Neural progenitor cell (in vitro differentiated cells): ENCODE results near the gene GART. TPM values are rescaled to one million over a fixed set of nuclear protein-coding genes. Genes with fewer than 3 reads are reported as not detected.
"Not testable (repeated sequence)": the region's sequence is repeated elsewhere in the genome, so short reads cannot be mapped to it uniquely, and the experiment has no call there.

Source experiments
- DNase-seq: peaks from one replicate; pipeline ENCODE4 v3.0.0-alpha.2; 2016; ENCODE audit warnings: low spot score
- H2AFZ ChIP-seq: fragments of 200-600 bp; sonication (generic); replicated peaks from 2 replicates; pipeline ENCODE4 v1.6.1; 2016; ENCODE audit warnings: antibody characterized with exemption
- H3F3A ChIP-seq: fragments of 200-600 bp; sonication (generic); 2 replicates; pipeline ENCODE4 v1.6.1; 2016; ENCODE audit warnings: antibody characterized with exemption, low read depth
- H3K27ac ChIP-seq: fragments of 200-600 bp; sonication (generic); 2 replicates; pipeline ENCODE4 v1.5.1; 2016; ENCODE audit warnings: mild to moderate bottlenecking
- H3K27me3 ChIP-seq: fragments of 200-600 bp; sonication (generic); 2 replicates; pipeline ENCODE4 v1.6.1; 2016; ENCODE audit warnings: mild to moderate bottlenecking, moderate library complexity
- H3K36me3 ChIP-seq: fragments of 200-600 bp; sonication (generic); 2 replicates; pipeline ENCODE4 v1.5.1; 2016
- H3K4me1 ChIP-seq: fragments of 200-600 bp; sonication (generic); 2 replicates; pipeline ENCODE4 v1.6.1; 2016; ENCODE audit warnings: mixed run types
- H3K4me2 ChIP-seq: fragments of 200-600 bp; sonication (generic); 2 replicates; pipeline ENCODE4 v1.6.1; 2016
- H3K4me3 ChIP-seq: fragments of 200-600 bp; sonication (generic); 2 replicates; pipeline ENCODE4 v1.5.1; 2016
- H3K79me2 ChIP-seq: fragments of 200-600 bp; sonication (generic); 2 replicates; pipeline ENCODE4 v1.6.1; 2016; ENCODE audit warnings: low read depth
- H3K9ac ChIP-seq: fragments of 200-600 bp; sonication (generic); 2 replicates; pipeline ENCODE4 v1.6.1; 2016
- H3K9me3 ChIP-seq: fragments of 200-600 bp; sonication (generic); 2 replicates; pipeline ENCODE4 v1.5.1; 2016; ENCODE audit warnings: low read depth
- H4K20me1 ChIP-seq: fragments of 200-600 bp; sonication (generic); 2 replicates; pipeline ENCODE4 v1.6.1; 2016; ENCODE audit warnings: low read depth
- H3K27ac Mint-ChIP-seq: 3 replicates; pipeline ENCODE4 v1.8.0; 2021; ENCODE audit warnings: mixed read lengths
- H3K27me3 Mint-ChIP-seq: 2 replicates; pipeline ENCODE4 v1.8.0; 2022; ENCODE audit warnings: low read depth, mild to moderate bottlenecking, inconsistent platforms, moderate library complexity, mixed read lengths; ENCODE audit not compliant: insufficient read depth
- H3K36me3 Mint-ChIP-seq: 3 replicates; pipeline ENCODE4 v1.8.0; 2021; ENCODE audit warnings: mixed read lengths
- H3K4me1 Mint-ChIP-seq: 3 replicates; pipeline ENCODE4 v1.8.0; 2021; ENCODE audit warnings: mixed read lengths
- H3K4me3 Mint-ChIP-seq: 3 replicates; pipeline ENCODE4 v1.8.0; 2021; ENCODE audit warnings: mild to moderate bottlenecking, moderate library complexity, mixed read lengths
- H3K9me3 Mint-ChIP-seq: 3 replicates; pipeline ENCODE4 v1.8.0; 2020; ENCODE audit warnings: mixed read lengths
- EZH2 ChIP-seq: fragments of 200-600 bp; sonication (generic); IDR thresholded peaks from 2 replicates; pipeline ENCODE4 v1.6.1; 2017; ENCODE audit warnings: antibody characterized with exemption, mild to moderate bottlenecking, moderate library complexity
- EZH2phosphoT487 ChIP-seq: fragments of 200-600 bp; sonication (generic); IDR thresholded peaks from 2 replicates; pipeline ENCODE4 v1.6.1; 2017; ENCODE audit warnings: antibody characterized with exemption
- total RNA-seq: library from RNA; depleted of rRNA; stranded (reverse); fragments of >200 nt; gene quantifications from 2 replicates; pipeline ENCODE4 v1.2.3, GENCODE V29; 2015; ENCODE audit warnings: low replicate concordance
- TF ChIP-seq, protein P1 (sequence below): fragments of 200-600 bp; sonication (generic); IDR thresholded peaks from 2 replicates; pipeline ENCODE4 v1.5.1; 2017; ENCODE audit warnings: antibody characterized with exemption, mild to moderate bottlenecking

The GART gene
- total RNA-seq, 1 donor from 2014 or later = 129 TPM

GRCh38 chr21:33578214-33578613 is 36.3 kb upstream of the GART start:
- H3K27me3 ChIP-seq = no peaks in the 10 kb centered on the region
- no peak overlapping the region for H3K4me3 ChIP-seq
- Mint-ChIP-seq H3K4me3 (no peak overlapping the region), H3K4me1 (no peaks in the 10 kb centered on the region), H3K27ac (no peak overlapping the region), H3K9me3 (no peaks in the 10 kb centered on the region), H3K36me3 (peaks cover 23% of the 10 kb centered on the region), H3K27me3 (no peaks in the 10 kb centered on the region)
- H4K20me1 ChIP-seq = peaks cover 12% of the 10 kb centered on the region
- no peak overlapping the region for H3K4me2 ChIP-seq
- no peaks in the 10 kb centered on the region for H3K9me3 ChIP-seq
- no peaks in the 10 kb centered on the region for H3K4me1 ChIP-seq
- peak overlapping the region; percentile 5 for H3K27ac ChIP-seq
- no peak for DNase-seq
- H3K9ac ChIP-seq = no peak overlapping the region
- no peak overlapping the region for H2AFZ ChIP-seq
- H3K79me2 ChIP-seq = peaks cover 4% of the 10 kb centered on the region
- TF ChIP-seq EZH2 = no peak
- TF ChIP-seq, protein P1, sequence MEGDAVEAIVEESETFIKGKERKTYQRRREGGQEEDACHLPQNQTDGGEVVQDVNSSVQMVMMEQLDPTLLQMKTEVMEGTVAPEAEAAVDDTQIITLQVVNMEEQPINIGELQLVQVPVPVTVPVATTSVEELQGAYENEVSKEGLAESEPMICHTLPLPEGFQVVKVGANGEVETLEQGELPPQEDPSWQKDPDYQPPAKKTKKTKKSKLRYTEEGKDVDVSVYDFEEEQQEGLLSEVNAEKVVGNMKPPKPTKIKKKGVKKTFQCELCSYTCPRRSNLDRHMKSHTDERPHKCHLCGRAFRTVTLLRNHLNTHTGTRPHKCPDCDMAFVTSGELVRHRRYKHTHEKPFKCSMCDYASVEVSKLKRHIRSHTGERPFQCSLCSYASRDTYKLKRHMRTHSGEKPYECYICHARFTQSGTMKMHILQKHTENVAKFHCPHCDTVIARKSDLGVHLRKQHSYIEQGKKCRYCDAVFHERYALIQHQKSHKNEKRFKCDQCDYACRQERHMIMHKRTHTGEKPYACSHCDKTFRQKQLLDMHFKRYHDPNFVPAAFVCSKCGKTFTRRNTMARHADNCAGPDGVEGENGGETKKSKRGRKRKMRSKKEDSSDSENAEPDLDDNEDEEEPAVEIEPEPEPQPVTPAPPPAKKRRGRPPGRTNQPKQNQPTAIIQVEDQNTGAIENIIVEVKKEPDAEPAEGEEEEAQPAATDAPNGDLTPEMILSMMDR = no peak
- no peak for TF ChIP-seq EZH2phosphoT487
- H3F3A ChIP-seq = peaks cover 66% of the 10 kb centered on the region
- H3K36me3 ChIP-seq = peaks cover 25% of the 10 kb centered on the region

- not testable (repeated sequence) for H3K27ac Mint-ChIP-seq
These were observed 34.8 kb upstream of the GART start for GRCh38 chr21:33576741-33577141.

DNA sequence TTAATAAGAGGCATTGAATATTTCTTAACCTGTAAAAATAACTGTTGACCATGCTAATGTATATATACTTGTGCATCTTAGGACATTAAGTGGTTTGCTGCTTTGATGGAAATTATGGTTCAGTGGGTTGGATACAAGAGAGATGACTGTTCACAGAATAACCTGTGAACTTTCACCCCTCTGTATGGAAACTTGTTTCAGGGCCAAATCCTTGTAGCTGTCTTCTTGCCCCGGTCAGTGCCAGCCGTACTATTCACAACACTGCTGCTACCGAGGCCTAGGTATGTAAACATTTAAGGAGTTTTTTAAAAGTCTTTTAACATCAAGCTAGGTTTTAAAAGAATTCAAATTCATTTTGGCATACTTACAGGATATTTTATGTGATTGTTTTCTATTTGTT is 30.4 kb upstream of the GART start:
- H3K4me3 ChIP-seq = no peak overlapping the region

More at GRCh38 chr21:33576741-33577141, 34.8 kb upstream of the GART start:
- not testable (repeated sequence) for H3K27me3 Mint-ChIP-seq, H3K4me1 ChIP-seq, H3K9ac ChIP-seq, H3K4me1 Mint-ChIP-seq, H3K27me3 ChIP-seq, DNase-seq, H3K79me2 ChIP-seq, H3K9me3 Mint-ChIP-seq, H3K4me3 ChIP-seq, H3K27ac ChIP-seq, H3K9me3 ChIP-seq, H2AFZ ChIP-seq, H3K4me3 Mint-ChIP-seq, H3K4me2 ChIP-seq
- Histone ChIP-seq H4K20me1 (peaks cover 12% of the 10 kb centered on the region), H3K36me3 (peaks cover 31% of the 10 kb centered on the region), H3F3A (peaks cover 80% of the 10 kb centered on the region)
- H3K36me3 Mint-ChIP-seq = peaks cover 29% of the 10 kb centered on the region

DNA sequence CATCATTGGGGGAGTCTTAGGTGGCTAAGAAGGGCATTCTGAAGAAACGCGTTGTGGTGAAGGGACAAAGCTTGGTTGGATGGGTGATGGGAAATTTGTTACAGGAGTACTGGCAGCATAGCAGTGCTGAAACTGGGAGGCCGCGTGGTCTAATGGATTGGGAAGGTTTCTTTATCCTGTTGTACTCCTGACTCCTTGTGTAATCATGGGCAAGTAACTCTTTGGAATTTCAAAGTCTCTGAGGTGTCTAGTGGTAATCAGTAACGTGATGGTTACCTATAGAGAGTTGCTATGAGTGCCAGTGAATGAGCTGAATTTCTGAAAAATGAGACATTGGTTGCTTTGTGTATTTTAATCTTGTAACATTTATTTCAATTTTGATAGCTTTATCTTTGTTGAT is 28.1 kb upstream of the GART start:
- Mint-ChIP-seq H3K9me3 (no peaks in the 10 kb centered on the region), H3K36me3 (peaks cover 28% of the 10 kb centered on the region)
- peaks cover 40% of the 10 kb centered on the region for H4K20me1 ChIP-seq

More for the DNA sequence above, 30.4 kb upstream of the GART start:
- Mint-ChIP-seq H3K9me3 (no peaks in the 10 kb centered on the region), H3K36me3 (peaks cover 28% of the 10 kb centered on the region), H3K4me1 (no peaks in the 10 kb centered on the region), H3K4me3 (no peak overlapping the region), H3K27ac (no peak overlapping the region), H3K27me3 (no peaks in the 10 kb centered on the region)
- Histone ChIP-seq H3K79me2 (peaks cover 12% of the 10 kb centered on the region), H3K9ac (no peak overlapping the region), H3K27ac (no peak overlapping the region), H3K9me3 (no peaks in the 10 kb centered on the region), H3K4me1 (no peaks in the 10 kb centered on the region), H4K20me1 (peaks cover 37% of the 10 kb centered on the region), H2AFZ (no peak overlapping the region), H3K36me3 (peaks cover 39% of the 10 kb centered on the region), H3K27me3 (no peaks in the 10 kb centered on the region), H3F3A (peaks cover 73% of the 10 kb centered on the region), H3K4me2 (no peak overlapping the region)
- DNase-seq = no peak
- TF ChIP-seq, protein P1 = no peak
- TF ChIP-seq EZH2 (no peak), EZH2phosphoT487 (no peak)

More for the DNA sequence above, 28.1 kb upstream of the GART start:
- Histone ChIP-seq H3K4me3 (no peak overlapping the region), H2AFZ (no peak overlapping the region), H3K9me3 (no peaks in the 10 kb centered on the region), H3K9ac (no peak overlapping the region), H3F3A (peaks cover 67% of the 10 kb centered on the region), H3K4me1 (no peaks in the 10 kb centered on the region), H3K27me3 (no peaks in the 10 kb centered on the region), H3K27ac (no peak overlapping the region), H3K79me2 (peaks cover 20% of the 10 kb centered on the region), H3K4me2 (no peak overlapping the region), H3K36me3 (peaks cover 41% of the 10 kb centered on the region)
- no peak for DNase-seq
- TF ChIP-seq EZH2phosphoT487 (no peak), EZH2 (no peak)
- TF ChIP-seq, protein P1 = no peak
- Mint-ChIP-seq H3K4me3 (no peak overlapping the region), H3K27ac (no peak overlapping the region), H3K27me3 (no peaks in the 10 kb centered on the region), H3K4me1 (no peaks in the 10 kb centered on the region)
